Right lobe of liver (tissue), 4 donors: Measurements from ENCODE around the gene XPA.

Source experiments
- CTCF ChIP-seq, 4 donors: fragments of 200-600 bp in 3 of 4; fragments of 450-650 bp in 1 of 4; IDR thresholded peaks; one replicate each; pipeline versions ENCODE4 v1.5.1 to v1.8.0; 2016 to 2022; ENCODE audit warnings: antibody characterized with exemption in 4 of 4, mild to moderate bottlenecking in 2 of 4
- POLR2A ChIP-seq: fragments of 450-650 bp; IDR thresholded peaks from one replicate; pipeline ENCODE4 v1.6.1; 2017; ENCODE audit warnings: antibody characterized with exemption, mild to moderate bottlenecking
- donor health status: DM: no; HTN: no; CAD: no.
- donor health status: DM: no; HTN: no; CAD: no.
- donor health status: DM: no; HTN: yes; CAD: no.

GRCh38 chr9:97632985-97633858 is 63.9 kb downstream of the XPA start, which contains the start of the genes NCBP1 and TSTD2:
- TF ChIP-seq CTCF (IDR thresholded peaks at IDR 0.05) (no peak), POLR2A (peak; percentile 95)
